GM19035 (cell line): ENCODE data around the gene TRPM8.
"Not testable (repeated sequence)": the region's sequence is repeated elsewhere in the genome, so short reads cannot be mapped to it uniquely, and the experiment has no call there.

ENCODE experiments used
- ATAC-seq: cut with Tn5 transposase; IDR thresholded peaks from one replicate; pipeline ENCODE4 v1.9.1; 2021; ENCODE audit not compliant: unreplicated experiment

Gene TRPM8

GRCh38 chr2:233936089-233936488, 18.9 kb downstream of the TRPM8 start:
- no peak for ATAC-seq

DNA sequence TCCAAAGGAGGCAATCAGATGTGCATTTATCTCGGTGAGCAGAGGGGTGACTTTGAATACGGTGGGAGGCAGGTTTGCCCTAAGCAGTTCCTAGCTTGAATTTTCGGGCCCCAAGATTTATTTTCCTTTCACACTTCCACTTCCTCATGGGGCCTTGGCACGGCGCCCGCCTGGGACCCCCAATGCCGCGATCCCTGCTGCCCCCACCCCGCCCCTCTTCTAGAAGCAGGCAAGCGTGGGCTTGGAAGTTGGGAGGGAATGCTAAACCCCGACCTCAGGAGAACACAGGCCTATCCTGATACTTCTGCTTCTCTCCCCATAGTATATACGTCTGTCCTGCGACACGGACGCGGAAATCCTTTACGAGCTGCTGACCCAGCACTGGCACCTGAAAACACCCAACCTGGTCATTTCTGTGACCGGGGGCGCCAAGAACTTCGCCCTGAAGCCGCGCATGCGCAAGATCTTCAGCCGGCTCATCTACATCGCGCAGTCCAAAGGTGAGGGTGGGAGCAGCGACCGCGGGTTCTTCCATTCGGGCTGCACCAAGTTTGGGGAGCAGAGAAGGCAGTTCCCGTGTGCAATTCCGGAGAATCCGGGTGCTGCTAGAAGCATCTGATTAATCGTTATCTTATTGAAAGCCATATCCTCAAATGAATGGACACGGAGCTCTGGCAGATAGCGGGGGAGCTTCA, 21.6 kb downstream of the TRPM8 start:
- ATAC-seq: no peak

GRCh38 chr2:233940376-233941276, 23.5 kb downstream of the TRPM8 start:
- no peak for ATAC-seq

- no peak for ATAC-seq
Measured at GRCh38 chr2:233942731-233943130, 25.6 kb downstream of the TRPM8 start.

DNA sequence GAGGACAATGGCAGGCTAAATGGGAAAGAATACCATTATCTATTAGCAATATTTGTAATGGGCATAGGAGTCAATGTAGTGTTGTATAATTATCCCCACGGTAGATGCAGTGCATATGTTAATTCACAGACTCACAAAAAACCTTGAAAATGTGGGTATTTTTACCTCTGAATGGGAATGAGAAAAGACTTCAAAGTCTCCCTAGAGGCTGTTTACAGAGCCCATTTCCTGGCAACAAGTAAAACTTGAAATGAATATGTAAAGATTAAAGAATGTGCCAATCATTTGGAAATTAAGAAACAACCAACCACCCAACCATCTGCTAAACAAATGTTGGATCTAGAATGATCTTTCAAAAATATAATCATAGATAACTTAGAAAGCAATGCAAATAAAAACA, 27.1 kb downstream of the TRPM8 start:
- no peak for ATAC-seq

DNA sequence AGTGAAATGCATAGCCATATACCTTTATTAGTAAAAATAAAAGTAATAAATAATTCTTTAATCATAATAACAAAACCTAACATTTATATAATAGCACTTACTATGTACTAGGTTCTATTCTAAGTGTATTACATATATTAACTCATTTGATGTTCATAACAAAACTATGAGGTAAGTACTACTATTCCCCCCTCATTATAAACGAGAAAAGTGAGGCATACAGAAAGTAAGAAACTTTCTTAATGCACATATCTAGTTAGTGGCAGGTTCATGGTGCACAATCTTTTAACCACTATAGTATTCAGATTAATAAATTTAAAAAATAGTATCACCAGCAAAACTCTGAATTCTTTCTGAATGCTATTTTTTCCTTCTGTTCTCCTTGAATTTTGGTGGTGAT, 27.5 kb downstream of the TRPM8 start:
- ATAC-seq: no peak

DNA sequence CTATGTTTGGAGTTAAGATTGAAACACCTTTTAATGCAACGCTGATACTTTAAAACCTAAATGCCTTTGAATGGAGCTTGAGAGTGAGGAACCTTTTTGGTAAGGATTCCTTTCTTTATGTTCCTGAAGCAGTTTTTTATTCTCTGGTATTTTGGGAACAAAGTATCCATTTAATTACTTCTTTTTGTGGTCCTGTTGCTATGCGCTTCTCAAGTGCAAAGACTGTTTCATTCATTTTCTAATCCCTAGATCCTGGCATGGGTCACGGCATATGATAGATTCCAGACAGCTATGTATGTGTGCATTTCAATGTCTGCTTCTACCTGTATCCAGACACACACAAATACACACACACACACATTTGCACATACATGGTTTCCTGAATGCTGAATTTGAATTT, 28.0 kb downstream of the TRPM8 start:
- no peak for ATAC-seq

DNA sequence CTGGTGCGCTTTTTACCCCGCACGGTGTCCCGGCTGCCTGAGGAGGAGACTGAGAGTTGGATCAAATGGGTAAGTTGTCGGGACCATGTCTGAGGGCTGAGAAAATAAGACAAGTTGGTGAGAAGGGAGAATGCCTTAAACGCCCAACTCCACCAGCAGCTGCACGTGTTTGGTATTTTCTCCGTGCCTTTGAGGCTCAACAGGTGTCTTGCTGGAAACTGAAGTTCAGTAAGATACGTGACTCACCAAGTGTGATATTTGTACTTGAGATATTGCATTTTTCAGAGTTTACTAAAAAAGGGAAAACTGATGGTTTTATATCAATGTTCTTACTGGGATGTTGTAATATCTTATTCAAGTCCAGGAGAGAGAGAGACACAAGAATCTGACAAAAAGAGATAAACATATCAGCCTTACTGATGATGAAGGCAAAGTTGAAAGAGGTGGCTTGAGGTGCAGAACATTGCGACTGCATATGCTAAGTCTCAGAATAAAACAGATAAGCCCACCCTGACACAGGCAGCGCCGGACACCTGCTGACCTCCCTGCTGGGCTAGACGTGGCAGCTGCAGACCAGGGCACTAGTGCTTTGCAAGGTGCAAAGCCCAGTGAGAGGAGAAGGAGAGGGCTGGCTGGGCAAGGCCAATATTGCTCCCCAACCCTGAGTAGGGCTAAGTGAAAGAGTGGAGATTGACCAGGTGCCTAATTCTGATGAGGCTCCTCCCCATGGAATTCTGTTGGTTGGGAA, 33.1 kb downstream of the TRPM8 start:
- no peak for ATAC-seq

DNA sequence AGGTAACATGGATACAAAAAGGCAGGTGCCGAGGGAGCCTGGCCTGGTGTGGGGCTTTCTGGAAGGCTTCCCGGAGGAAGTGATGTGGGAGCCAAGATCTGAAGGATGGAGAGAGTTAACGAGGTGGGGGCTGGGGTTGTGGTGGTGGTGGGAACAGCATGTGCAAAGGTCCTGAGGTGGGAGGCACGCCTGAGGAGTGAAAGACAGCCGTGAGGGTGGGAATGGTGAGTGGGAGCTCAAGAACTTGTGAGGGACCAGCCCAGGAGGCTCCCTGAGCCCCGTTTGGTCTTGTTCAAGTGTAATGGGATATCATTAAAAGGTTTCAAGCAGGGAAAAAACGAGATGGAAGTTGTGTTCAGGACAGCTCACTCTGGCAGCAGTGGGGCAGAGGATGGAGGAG, 35.2 kb downstream of the TRPM8 start:
- no peak for ATAC-seq

DNA sequence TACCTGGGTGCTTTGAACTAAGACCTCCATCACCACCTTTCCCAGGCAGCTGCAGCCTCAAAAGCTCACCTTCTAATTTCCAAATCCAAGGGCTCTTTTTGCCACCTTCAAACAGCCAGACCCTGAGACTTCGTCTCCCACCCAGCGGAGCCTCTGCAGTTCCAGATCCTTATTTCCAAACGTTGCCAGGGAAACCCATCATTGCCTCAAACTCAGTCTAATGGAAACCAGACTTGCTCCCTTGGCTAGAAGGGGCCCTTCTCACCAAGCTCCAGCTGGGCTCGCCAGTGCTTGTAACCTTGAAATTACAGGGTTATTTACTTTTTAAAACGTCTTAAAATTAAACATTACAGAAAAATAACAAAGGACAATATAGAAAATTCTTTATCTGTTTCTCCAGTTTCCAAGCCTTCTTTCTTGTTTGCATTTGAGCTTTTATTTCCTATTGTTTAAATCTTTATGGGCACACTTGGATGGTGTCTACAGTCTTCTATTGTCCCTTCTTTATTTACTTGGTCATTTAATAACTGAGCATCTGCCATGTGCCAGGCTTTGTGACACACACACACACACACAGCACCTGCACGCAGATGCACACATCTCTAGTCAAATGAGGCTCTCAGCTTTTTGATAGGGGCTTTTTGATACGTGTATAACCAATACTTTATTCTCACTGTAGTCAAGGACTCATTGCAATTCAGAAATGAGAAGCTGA, 36.1 kb downstream of the TRPM8 start:
- ATAC-seq: no peak

GRCh38 chr2:233960203-233960602, 43.0 kb downstream of the TRPM8 start:
- no peak for ATAC-seq

DNA sequence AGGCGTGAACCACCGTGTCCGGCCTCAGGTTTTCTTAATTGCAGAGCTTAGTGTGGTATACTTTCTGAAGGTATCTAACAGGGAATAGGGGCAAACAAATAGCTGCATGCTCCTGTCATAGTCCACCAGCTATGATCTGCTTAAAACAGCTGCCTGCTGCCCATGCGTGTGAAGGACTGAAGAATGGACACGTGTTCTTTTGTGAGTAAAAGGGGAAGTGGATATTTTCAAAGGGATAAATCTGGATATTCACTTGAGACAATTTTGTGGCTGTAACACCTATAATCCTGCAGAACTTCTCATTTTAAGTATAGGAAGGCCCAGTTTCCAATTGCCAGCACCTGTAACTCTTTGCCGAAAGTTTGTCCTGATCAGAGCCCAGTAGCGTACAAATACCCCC, 44.7 kb downstream of the TRPM8 start:
- ATAC-seq: no peak

DNA sequence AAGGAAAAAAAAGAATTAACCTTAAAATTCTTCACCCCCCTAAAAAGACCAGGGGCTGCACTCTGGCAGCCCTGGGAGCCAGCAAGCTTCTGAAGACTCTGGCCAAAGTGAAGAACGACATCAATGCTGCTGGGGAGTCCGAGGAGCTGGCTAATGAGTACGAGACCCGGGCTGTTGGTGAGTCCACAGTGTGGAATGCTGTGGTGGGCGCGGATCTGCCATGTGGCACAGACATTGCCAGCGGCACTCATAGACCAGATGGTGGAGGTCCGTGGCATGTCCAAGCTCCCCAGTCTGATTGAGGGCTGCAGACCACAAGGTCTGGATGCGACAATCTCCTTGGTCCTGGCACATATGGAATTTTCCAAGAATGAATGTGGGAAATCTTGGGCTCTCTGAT, 47.4 kb downstream of the TRPM8 start:
- ATAC-seq: no peak

DNA sequence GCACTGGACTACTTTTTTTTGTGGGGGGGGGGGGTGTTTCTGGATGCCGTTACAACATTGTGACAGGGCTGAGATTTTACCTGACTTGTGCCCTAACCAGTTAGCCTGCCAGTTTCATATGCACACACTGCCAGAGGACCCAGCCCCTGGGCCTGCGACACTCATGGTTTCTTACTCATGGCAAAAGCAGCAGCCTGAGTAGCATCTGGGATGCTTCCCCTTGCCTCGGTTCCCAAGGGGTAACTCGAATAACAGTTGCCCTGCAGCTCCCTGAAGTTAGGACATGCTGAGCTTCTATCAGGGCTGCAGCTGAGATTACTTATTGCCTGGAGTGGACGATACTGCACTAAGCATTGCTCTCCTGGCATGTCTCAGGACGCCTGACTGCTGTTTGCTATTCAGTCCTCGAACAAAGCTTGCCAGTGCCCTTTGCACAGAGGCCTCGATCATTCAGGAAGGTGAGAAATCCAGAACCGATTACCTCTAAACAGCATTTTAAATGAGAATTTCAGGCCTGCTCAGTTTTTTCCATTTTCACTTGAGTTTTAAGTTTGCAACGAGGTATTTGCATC, 47.9 kb downstream of the TRPM8 start:
- no peak for ATAC-seq

DNA sequence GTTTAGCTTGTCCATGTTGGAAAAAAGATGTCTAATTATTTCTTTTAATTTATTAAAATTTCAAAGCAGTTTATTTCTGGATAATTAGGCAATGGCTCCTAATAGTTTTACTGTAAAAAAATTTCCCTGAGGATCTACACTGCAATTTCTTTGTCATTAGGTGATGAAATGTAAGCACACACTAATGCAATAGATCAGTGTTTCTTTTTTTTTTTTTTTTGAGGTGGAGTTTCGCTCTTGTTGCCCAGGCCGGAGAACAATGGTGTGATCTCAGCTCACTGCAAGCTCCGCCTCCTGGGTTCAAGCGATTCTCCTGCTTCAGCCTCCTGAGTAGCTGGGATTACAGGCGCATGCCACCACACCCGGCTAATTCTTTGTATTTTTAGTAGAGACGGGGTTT, 48.5 kb downstream of the TRPM8 start:
- ATAC-seq: not testable (repeated sequence)

DNA sequence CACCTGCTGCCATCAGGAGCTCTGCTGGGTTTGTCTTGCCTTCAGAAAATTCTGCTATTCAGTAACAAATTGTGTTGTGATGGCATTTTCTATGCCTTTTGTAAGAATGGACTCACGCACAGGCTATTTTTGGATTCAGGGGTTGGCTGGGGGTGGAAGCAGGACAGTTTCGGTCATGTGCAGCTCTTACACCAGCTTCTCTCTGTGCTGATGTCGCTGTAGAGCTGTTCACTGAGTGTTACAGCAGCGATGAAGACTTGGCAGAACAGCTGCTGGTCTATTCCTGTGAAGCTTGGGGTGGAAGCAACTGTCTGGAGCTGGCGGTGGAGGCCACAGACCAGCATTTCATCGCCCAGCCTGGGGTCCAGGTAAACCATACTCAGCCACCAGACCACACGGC, 49.2 kb downstream of the TRPM8 start:
- no peak for ATAC-seq

DNA sequence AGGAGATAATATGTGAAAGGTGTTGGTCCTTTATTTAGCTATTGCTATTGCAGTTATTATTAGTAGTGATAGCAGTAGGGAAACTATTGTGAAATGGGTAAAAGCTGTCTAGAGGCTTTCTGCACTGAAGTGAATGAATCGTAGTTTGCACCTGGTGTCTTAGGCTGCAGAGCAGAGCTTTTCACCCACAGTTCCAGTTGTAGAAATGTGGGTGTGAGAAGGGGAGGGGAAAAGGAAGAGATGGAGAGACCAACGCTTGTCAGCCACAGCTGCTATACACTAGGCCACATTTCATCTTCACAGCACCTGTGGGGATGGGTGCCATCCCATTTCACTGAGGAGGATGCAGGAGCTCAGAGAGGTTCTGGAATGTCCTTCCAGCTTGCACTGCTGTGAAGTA, 50.0 kb downstream of the TRPM8 start:
- no peak for ATAC-seq

DNA sequence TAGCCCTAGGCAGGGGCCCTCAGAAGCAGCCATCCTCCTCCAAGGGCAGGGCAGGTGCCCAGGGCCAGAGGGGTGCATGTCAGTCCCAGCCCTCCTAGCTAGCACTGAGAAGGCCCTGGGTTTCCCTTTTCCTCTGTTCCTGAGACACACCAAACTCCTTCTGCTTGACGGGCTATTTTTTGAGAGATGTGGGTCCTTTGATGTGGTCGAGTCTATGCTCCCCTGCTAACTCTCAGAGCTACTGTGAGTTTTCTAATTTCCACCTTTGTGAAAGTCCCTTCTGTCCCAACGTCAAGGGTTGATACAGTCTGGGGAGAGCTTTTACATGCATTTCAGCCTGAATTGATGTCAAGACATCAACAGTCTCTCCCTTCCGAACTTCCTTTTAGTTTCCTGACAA, 51.4 kb downstream of the TRPM8 start:
- no peak for ATAC-seq

- ATAC-seq: not testable (repeated sequence)
Measured at GRCh38 chr2:233972460-233972859, 55.3 kb downstream of the TRPM8 start.

- no peak for ATAC-seq
Measured at GRCh38 chr2:233972941-233973575, 55.9 kb downstream of the TRPM8 start.
